HepG2 (cell line): Measurements from ENCODE around the gene FGFR3. TPM values are rescaled to one million over a fixed set of nuclear protein-coding genes. Genes with fewer than 3 reads are reported as not detected.

ENCODE experiments used
- ARID4A ChIP-seq: sonication (generic); formaldehyde crosslinking; IDR thresholded peaks from 2 replicates; pipeline ENCODE4 v1.5.0; 2020; ENCODE audit warnings: mild to moderate bottlenecking, missing genetic modification reagents, borderline replicate concordance
- CBX5 ChIP-seq: sonication (generic); formaldehyde crosslinking; IDR thresholded peaks from 2 replicates; pipeline ENCODE4 v1.4.0; 2020; ENCODE audit warnings: missing genetic modification reagents, borderline replicate concordance
- KLF11 ChIP-seq: IDR thresholded peaks from 2 replicates; pipeline ENCODE4 v1.6.1; 2016; ENCODE audit warnings: missing compliant biosample characterization
- MTA3 ChIP-seq: sonication (generic); formaldehyde crosslinking; IDR thresholded peaks from 2 replicates; pipeline ENCODE4 v1.4.0; 2020; ENCODE audit warnings: missing genetic modification reagents
- NFE2 ChIP-seq: sonication (generic); formaldehyde crosslinking; IDR thresholded peaks from 2 replicates; pipeline ENCODE4 v1.4.0; 2020; ENCODE audit warnings: missing genetic modification reagents
- RBAK ChIP-seq: sonication (generic); formaldehyde crosslinking; IDR thresholded peaks from 2 replicates; pipeline ENCODE4 v1.5.1; 2020; ENCODE audit warnings: mild to moderate bottlenecking, missing genetic modification reagents
- SP140L ChIP-seq: sonication (generic); formaldehyde crosslinking; IDR thresholded peaks from 2 replicates; pipeline ENCODE4 v1.4.0; 2020; ENCODE audit warnings: missing genetic modification reagents, borderline replicate concordance
- TIGD3 ChIP-seq: sonication (generic); formaldehyde crosslinking; IDR thresholded peaks from 2 replicates; pipeline ENCODE4 v1.5.1; 2020; ENCODE audit warnings: mild to moderate bottlenecking, missing genetic modification reagents, borderline replicate concordance
- YEATS4 ChIP-seq: sonication (generic); formaldehyde crosslinking; IDR thresholded peaks from 2 replicates; pipeline ENCODE4 v1.4.0; 2020; ENCODE audit warnings: missing genetic modification reagents, borderline replicate concordance
- ZNF362 ChIP-seq: sonication (generic); formaldehyde crosslinking; IDR thresholded peaks from 2 replicates; pipeline ENCODE4 v1.4.0; 2020; ENCODE audit warnings: missing genetic modification reagents, mild to moderate bottlenecking, borderline replicate concordance
- ZNF572 ChIP-seq: sonication (generic); formaldehyde crosslinking; IDR thresholded peaks from 2 replicates; pipeline ENCODE4 v1.5.1; 2020; ENCODE audit warnings: mild to moderate bottlenecking, missing genetic modification reagents
- ZNF766 ChIP-seq: sonication (generic); formaldehyde crosslinking; IDR thresholded peaks from 2 replicates; pipeline ENCODE4 v1.5.0; 2020; ENCODE audit warnings: missing genetic modification reagents, borderline replicate concordance
- ZSCAN22 ChIP-seq: sonication (generic); formaldehyde crosslinking; IDR thresholded peaks from 2 replicates; pipeline ENCODE4 v1.4.0; 2020; ENCODE audit warnings: mild to moderate bottlenecking, missing genetic modification reagents
- polyA plus RNA-seq, 8 experiments: library from polyadenylated mRNA; depleted of rRNA in 3 of 8; stranded (reverse) in 7 of 8; unstranded in 1 of 8; fragments of >200 nt; fragmentation: Illumina TruSeq in 4 of 8; extraction: Trizol in 4 of 8; gene quantifications; 2 replicates each; pipeline versions ENCODE4 v1.2.1 to v1.2.3, GENCODE V29; 2011 to 2016; ENCODE audit warnings: low read depth in 4 of 8, missing spikeins in 1 of 8, mixed read lengths in 1 of 8; ENCODE audit not compliant: insufficient read depth in 1 of 8
- total RNA-seq, 5 experiments: library from RNA; depleted of rRNA; stranded (reverse); fragments of >200 nt; fragmentation: Illumina TruSeq; extraction: Trizol; gene quantifications; 2 replicates each; pipeline ENCODE4 v1.2.3, GENCODE V29; 2016; ENCODE audit warnings: low read depth in 1 of 5
- TF ChIP-seq, protein P1 (sequence below): sonication (generic); formaldehyde crosslinking; IDR thresholded peaks from 2 replicates; pipeline ENCODE4 v1.5.0; 2020; ENCODE audit warnings: missing genetic modification reagents, mild to moderate bottlenecking, borderline replicate concordance
- TF ChIP-seq, protein P2 (sequence below): sonication (generic); formaldehyde crosslinking; IDR thresholded peaks from 2 replicates; pipeline ENCODE4 v1.4.0; 2020; ENCODE audit warnings: missing genetic modification reagents; ENCODE audit errors: not compliant biosample characterization
- TF ChIP-seq, protein P3 (sequence below): sonication (generic); formaldehyde crosslinking; IDR thresholded peaks from 2 replicates; pipeline ENCODE4 v1.9.0; 2022; ENCODE audit warnings: low read depth, missing genetic modification reagents
- TF ChIP-seq, protein P4 (sequence below): IDR thresholded peaks from 2 replicates; pipeline ENCODE4 v1.6.1; 2016; ENCODE audit warnings: mild to moderate bottlenecking

FGFR3 gene
- total and polyA plus RNA-seq, 2 of the 13 experiments (the other 11 are each of a cell fraction or from before 2014, with no cell fraction given): 103 to 109 TPM

DNA sequence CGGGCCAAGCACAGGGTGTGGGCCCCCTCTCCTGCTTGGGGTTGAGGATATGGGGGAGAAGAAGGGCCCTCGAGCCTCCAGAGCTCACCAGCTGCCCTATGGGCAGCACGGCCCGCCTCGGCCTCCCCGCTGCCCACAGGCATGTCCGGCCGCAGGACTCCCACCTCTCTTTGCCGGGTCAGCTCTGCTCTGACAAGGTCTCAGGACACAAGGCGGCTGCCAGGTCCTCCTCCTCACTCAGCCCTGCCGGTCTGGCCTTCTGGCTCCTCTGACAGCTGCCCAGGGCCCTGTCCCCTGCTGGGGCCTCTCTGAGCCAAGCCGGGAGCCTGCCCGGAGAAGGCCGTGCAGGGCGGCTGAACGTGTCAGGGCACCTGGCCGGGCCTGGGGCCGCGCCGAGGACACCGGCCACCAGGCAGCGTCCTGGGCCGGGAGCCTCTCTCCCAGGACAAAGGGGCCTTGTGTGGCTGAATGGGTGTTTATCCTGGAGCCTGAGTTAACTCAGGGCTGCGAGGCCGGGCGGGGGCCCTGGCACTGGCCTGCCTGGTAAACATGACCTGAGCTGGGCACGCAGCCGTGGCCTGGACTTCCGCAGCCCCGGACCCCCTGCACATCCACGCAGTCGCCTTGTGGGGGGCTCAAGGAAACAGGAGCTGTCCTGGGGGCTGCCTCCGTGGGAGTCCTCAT lies 46.0 kb upstream of the FGFR3 start (continued):
- no peak for TF ChIP-seq ZSCAN22 (CRISPR knock-in tag)
- no peak for TF ChIP-seq SP140L
- TF ChIP-seq KLF11 (CRISPR knock-in tag): 0 out of 2 replicates have a peak, but pooled peaks have one; percentile 60
- TF ChIP-seq TIGD3 (CRISPR knock-in tag): no peak
- TF ChIP-seq, protein P1, sequence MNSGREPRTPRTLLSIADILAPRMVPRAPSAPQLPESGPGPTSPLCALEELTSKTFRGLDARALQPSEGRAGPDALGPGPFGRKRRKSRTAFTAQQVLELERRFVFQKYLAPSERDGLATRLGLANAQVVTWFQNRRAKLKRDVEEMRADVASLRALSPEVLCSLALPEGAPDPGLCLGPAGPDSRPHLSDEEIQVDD (CRISPR knock-in tag): 0 out of 2 replicates have a peak, but pooled peaks have one; percentile 71
- no peak for TF ChIP-seq MTA3
- TF ChIP-seq ARID4A (CRISPR knock-in tag): peak; percentile 45; the same call in 1 of the 2 replicates
- no peak for TF ChIP-seq RBAK (CRISPR knock-in tag)
- TF ChIP-seq, protein P2, sequence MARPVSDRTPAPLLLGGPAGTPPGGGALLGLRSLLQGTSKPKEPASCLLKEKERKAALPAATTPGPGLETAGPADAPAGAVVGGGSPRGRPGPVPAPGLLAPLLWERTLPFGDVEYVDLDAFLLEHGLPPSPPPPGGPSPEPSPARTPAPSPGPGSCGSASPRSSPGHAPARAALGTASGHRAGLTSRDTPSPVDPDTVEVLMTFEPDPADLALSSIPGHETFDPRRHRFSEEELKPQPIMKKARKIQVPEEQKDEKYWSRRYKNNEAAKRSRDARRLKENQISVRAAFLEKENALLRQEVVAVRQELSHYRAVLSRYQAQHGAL (CRISPR knock-in tag): peak; percentile 81
- no peak for TF ChIP-seq ZNF572
- TF ChIP-seq, protein P3, sequence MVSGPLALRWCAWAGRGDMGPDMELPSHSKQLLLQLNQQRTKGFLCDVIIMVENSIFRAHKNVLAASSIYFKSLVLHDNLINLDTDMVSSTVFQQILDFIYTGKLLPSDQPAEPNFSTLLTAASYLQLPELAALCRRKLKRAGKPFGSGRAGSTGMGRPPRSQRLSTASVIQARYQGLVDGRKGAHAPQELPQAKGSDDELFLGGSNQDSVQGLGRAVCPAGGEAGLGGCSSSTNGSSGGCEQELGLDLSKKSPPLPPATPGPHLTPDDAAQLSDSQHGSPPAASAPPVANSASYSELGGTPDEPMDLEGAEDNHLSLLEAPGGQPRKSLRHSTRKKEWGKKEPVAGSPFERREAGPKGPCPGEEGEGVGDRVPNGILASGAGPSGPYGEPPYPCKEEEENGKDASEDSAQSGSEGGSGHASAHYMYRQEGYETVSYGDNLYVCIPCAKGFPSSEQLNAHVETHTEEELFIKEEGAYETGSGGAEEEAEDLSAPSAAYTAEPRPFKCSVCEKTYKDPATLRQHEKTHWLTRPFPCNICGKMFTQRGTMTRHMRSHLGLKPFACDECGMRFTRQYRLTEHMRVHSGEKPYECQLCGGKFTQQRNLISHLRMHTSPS (CRISPR knock-in tag): peak; percentile 99
- TF ChIP-seq NFE2 (CRISPR knock-in tag): no peak
- TF ChIP-seq CBX5 (CRISPR knock-in tag): no peak
- TF ChIP-seq, protein P4, sequence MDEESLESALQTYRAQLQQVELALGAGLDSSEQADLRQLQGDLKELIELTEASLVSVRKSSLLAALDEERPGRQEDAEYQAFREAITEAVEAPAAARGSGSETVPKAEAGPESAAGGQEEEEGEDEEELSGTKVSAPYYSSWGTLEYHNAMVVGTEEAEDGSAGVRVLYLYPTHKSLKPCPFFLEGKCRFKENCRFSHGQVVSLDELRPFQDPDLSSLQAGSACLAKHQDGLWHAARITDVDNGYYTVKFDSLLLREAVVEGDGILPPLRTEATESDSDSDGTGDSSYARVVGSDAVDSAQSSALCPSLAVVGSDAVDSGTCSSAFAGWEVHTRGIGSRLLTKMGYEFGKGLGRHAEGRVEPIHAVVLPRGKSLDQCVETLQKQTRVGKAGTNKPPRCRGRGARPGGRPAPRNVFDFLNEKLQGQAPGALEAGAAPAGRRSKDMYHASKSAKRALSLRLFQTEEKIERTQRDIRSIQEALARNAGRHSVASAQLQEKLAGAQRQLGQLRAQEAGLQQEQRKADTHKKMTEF: peak; percentile 53; the same call in 1 of the 2 replicates
- TF ChIP-seq ZNF766 (CRISPR knock-in tag): peak; percentile 48; the same call in 1 of the 2 replicates
- no peak for TF ChIP-seq ZNF362
- TF ChIP-seq YEATS4 (CRISPR knock-in tag): peak; percentile 62; the same call in 1 of the 2 replicates
